ENCODE data around the gene TTC28. TPM values are rescaled to one million over a fixed set of nuclear protein-coding genes. Genes with fewer than 3 reads are reported as not detected.

The TTC28 gene
- total RNA-seq, 2 experiments from 2014 or later: 1.2 to 3.6 TPM

DNA sequence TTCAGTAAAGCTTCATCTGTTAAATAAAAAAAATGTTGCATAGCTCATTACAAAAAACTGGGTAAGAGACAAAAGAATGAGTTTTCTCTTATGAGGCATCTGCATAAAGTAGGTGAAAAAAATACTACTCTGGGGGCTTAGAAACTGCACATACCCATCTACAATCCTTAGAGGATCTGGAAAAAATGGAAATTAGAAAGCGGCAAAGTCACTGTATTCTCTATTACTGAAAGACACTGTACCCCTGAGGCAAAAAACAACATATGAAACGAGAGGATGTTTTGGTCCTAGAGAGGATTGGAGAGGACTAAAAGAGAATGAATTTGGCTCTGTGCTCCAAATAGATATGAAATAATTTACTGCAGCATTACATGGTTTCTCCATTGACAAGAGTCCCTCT, 553.8 kb downstream of the TTC28 start:
- peaks cover 2% of the 10 kb centered on the region for H3K9me3 Mint-ChIP-seq (ENCODE audit: low read depth)
- DNase-seq: no peak
- H3K4me1 Mint-ChIP-seq: no peaks in the 10 kb centered on the region
- no peak overlapping the region for H3K27ac Mint-ChIP-seq
- CTCF ChIA-PET: no interaction called here
- no peak for ATAC-seq
- peaks cover 22% of the 10 kb centered on the region for H3K27me3 Mint-ChIP-seq
- no peaks in the 10 kb centered on the region for H3K36me3 Mint-ChIP-seq
- H3K4me3 Mint-ChIP-seq: no peak overlapping the region

GRCh38 chr22:28123989-28124766, 555.5 kb downstream of the TTC28 start:
- Mint-ChIP-seq H3K4me1 (no peaks in the 10 kb centered on the region), H3K9me3 (ENCODE audit: low read depth) (peaks cover 2% of the 10 kb centered on the region), H3K36me3 (no peaks in the 10 kb centered on the region), H3K27ac (no peak overlapping the region), H3K4me3 (no peak overlapping the region), H3K27me3 (peaks cover 26% of the 10 kb centered on the region)
- DNase-seq (no peak), ATAC-seq (no peak)
- CTCF ChIA-PET: interaction anchor here (1.0 kb wide), 1 partner anchor 22 kb away, joined by 3 read pairs; no protein-coding TSS in a partner anchor

DNA sequence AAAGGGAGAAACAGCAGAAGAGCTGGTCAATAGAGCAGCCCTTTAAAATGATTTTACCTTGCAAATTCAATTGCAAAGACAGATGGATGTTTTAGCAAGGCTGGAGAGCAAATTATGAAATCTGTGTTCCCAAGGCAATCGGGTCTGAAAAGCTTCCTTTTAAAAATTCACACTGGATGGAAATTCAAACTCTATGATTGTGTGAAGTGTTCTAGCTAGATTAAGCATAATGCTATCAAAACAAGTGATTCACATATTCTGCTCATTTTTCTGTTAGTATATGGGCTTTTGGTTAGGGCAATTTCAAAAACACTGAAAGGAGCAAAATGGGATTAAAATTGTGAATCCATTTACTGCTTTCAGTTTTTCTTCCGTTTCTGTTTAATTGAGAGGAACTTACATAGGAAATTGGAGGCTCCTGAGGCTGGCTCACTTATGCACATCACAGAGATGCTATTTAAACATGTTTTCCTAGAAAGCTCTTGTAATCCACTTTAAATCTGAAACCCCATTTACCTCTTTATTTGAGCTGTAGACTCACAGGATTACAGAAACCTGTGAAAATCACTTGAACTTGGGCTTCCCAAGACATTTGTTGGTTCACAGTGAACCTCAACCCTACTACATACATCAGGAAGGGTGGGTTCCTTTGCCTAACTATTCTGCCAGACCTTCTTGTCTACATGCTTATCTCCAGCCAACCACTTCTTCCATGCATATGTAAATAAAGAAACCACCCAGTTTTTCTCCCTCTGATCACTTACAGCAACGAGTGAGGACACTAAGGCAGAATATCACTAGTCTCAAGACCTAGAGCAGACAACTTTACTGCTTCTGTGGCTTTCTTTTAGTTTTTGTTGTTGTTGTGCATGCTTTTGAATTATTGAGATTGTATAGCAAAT, 558.7 kb downstream of the TTC28 start:
- no peak overlapping the region for H3K27ac Mint-ChIP-seq
- H3K4me3 Mint-ChIP-seq: no peak overlapping the region
- no peaks in the 10 kb centered on the region for H3K36me3 Mint-ChIP-seq
- H3K27me3 Mint-ChIP-seq: peaks cover 25% of the 10 kb centered on the region
- no peak for ATAC-seq
- CTCF ChIA-PET: no interaction called here
- H3K9me3 Mint-ChIP-seq (ENCODE audit: low read depth): peaks cover 2% of the 10 kb centered on the region
- H3K4me1 Mint-ChIP-seq: no peaks in the 10 kb centered on the region
- DNase-seq: no peak

DNA sequence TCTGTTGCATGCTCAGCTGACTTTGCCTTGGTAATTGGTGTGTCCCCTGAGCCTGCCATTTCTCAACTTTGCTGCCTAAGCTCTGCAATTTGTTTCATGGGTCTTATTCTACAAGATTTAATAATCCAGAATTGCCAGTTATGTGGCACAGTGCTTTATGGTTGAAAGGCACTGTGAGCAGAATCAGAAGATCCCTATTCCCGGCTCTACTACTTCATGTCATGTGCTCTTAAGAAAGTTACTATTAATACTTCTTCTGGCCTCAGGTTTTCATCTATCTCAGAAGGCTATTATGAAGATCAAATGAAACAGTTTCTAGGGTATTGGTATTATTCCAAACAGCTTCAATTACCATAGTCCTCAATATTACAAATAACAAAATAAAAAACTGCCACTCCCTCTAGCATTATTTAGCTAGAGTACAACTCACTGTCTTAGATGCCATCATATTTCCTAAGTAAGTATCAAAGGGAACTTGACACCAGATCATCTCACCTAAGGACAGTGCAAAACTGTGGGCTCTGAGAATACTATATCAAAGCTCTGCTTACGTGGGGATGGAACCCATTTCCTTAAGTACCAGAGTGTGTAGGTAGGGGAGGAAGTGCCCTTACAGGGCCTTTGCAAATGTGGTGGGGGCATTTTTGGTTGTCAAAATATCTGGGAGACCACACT, 560.5 kb downstream of the TTC28 start:
- DNase-seq (no peak), ATAC-seq (no peak)
- Mint-ChIP-seq H3K4me1 (no peaks in the 10 kb centered on the region), H3K4me3 (no peak overlapping the region), H3K27ac (no peak overlapping the region), H3K36me3 (no peaks in the 10 kb centered on the region), H3K27me3 (peaks cover 17% of the 10 kb centered on the region), H3K9me3 (ENCODE audit: low read depth) (peaks cover 2% of the 10 kb centered on the region)
- CTCF ChIA-PET: no interaction called here

- no peak for ATAC-seq
- H3K27me3 Mint-ChIP-seq: peaks cover 17% of the 10 kb centered on the region
- H3K27ac Mint-ChIP-seq: no peak overlapping the region
- CTCF ChIA-PET: no interaction called here
- H3K36me3 Mint-ChIP-seq: no peaks in the 10 kb centered on the region
- no peak for DNase-seq
- H3K9me3 Mint-ChIP-seq (ENCODE audit: low read depth): no peaks in the 10 kb centered on the region
- H3K4me3 Mint-ChIP-seq: no peak overlapping the region
- no peaks in the 10 kb centered on the region for H3K4me1 Mint-ChIP-seq
Measured at GRCh38 chr22:28116219-28116673, 563.4 kb downstream of the TTC28 start.

- no peaks in the 10 kb centered on the region for H3K4me1 Mint-ChIP-seq
Measured at GRCh38 chr22:28115426-28115825, 564.2 kb downstream of the TTC28 start.

DNA sequence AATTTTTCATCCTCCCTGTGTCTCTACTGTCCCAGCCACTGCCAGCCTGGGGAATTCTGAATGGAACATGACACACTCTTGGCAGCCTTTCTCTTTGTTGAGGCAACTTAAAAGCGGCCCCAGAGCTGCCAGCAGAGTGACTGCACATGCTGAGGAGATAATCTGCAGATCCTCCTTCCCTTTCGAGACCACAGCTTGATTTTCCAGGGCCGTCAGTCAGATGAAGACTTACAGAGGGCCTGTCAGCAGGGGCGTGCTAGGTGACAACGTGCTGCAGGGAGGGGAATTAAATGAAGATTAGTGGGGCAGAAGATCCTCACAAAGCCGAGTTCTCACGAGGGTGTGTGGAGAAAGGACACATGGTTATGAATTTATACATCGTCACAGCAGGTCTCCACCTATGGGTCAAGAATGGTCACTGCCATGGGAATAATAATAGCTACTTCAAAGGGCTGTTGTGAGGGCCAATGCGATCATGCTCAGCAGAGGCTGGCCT, 567.0 kb downstream of the TTC28 start:
- Mint-ChIP-seq H3K4me3 (no peak overlapping the region), H3K36me3 (no peaks in the 10 kb centered on the region), H3K27me3 (peaks cover 11% of the 10 kb centered on the region), H3K4me1 (no peaks in the 10 kb centered on the region), H3K27ac (no peak overlapping the region), H3K9me3 (ENCODE audit: low read depth) (no peaks in the 10 kb centered on the region)
- CTCF ChIA-PET: interaction anchor here (0.6 kb wide), 1 partner anchor 8 kb away, joined by 3 read pairs; no protein-coding TSS in a partner anchor
- ATAC-seq (no peak), DNase-seq (no peak)

More at GRCh38 chr22:28115426-28115825, 564.2 kb downstream of the TTC28 start:
- Mint-ChIP-seq H3K9me3 (ENCODE audit: low read depth) (no peaks in the 10 kb centered on the region), H3K27ac (no peak overlapping the region), H3K4me3 (no peak overlapping the region), H3K27me3 (peaks cover 10% of the 10 kb centered on the region), H3K36me3 (no peaks in the 10 kb centered on the region)
- DNase-seq (no peak), ATAC-seq (no peak)
- CTCF ChIA-PET: no interaction called here

- CTCF ChIA-PET: no interaction called here
- no peak overlapping the region for H3K4me3 Mint-ChIP-seq
- no peaks in the 10 kb centered on the region for H3K4me1 Mint-ChIP-seq
- peaks cover 11% of the 10 kb centered on the region for H3K27me3 Mint-ChIP-seq
- H3K9me3 Mint-ChIP-seq (ENCODE audit: low read depth): no peaks in the 10 kb centered on the region
- ATAC-seq (no peak), DNase-seq (no peak)
- H3K36me3 Mint-ChIP-seq: no peaks in the 10 kb centered on the region
- H3K27ac Mint-ChIP-seq: no peak overlapping the region
Measured at GRCh38 chr22:28112190-28112544, 567.5 kb downstream of the TTC28 start.

DNA sequence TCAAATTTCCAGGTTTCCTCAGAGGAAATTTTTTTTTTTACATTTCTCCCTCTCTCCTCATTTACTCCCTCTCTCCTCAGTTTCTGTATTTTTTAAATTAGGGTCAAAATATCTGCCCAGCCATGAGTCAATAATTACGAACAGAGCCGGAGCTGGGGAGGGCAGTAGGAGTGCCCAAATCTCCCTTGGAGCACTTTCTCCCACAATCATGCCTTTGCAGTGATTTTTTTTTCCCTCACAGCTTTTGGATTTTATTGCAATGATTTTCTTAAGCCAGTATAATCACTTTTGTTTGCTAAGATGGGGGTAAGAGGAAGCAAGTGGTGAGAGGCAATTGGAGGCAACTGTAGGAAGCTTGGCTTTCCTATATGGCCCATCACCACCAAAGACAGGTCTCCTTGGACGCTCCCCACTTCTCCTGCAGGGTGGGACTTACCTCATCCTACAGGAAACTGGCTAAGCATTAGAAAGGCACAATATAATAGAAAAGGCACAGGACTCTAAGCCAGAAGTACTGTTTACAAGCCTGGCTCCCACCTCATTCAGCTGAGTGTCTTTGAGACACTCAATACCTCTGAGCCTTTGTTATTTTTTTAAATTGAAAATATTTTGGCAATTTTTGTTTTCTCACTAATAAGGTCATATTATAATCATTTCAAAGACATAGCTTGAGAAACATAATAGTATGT, 568.0 kb downstream of the TTC28 start:
- Mint-ChIP-seq H3K27ac (no peak overlapping the region), H3K4me3 (no peak overlapping the region)
- CTCF ChIA-PET: no interaction called here

GRCh38 chr22:28108851-28109250, 570.8 kb downstream of the TTC28 start:
- Mint-ChIP-seq H3K27ac (no peak overlapping the region), H3K36me3 (no peaks in the 10 kb centered on the region), H3K4me3 (no peak overlapping the region), H3K9me3 (ENCODE audit: low read depth) (no peaks in the 10 kb centered on the region), H3K27me3 (peaks cover 8% of the 10 kb centered on the region), H3K4me1 (no peaks in the 10 kb centered on the region)
- ATAC-seq: no peak
- DNase-seq: no peak
- CTCF ChIA-PET: no interaction called here

More for the DNA sequence above, 568.0 kb downstream of the TTC28 start:
- Mint-ChIP-seq H3K4me1 (no peaks in the 10 kb centered on the region), H3K27me3 (peaks cover 8% of the 10 kb centered on the region), H3K36me3 (no peaks in the 10 kb centered on the region), H3K9me3 (ENCODE audit: low read depth) (no peaks in the 10 kb centered on the region)
- no peak for DNase-seq
- ATAC-seq: no peak

DNA sequence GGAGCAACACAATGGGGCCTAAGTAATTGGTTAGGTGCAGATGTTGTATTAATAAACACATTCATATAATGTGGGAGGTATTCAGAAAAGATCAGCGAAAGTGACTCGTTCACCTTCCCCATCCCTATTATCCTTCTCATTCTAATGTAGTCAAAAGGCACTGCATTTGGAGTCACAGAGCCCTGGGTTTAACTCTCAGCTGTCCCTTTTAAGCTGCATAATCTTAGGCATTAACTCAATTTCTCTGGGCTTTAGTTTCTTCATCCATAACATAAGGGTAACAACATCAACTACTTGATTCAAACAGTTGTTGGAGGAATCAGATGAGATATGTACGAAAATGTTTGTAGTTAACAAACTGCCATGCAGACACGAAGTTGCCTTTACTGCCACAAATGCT, 573.0 kb downstream of the TTC28 start:
- Mint-ChIP-seq H3K4me1 (no peaks in the 10 kb centered on the region), H3K27ac (no peak overlapping the region), H3K9me3 (ENCODE audit: low read depth) (no peaks in the 10 kb centered on the region), H3K4me3 (no peak overlapping the region), H3K36me3 (no peaks in the 10 kb centered on the region), H3K27me3 (peaks cover 4% of the 10 kb centered on the region)
- no peak for ATAC-seq
- CTCF ChIA-PET: no interaction called here
- DNase-seq: no peak

DNA sequence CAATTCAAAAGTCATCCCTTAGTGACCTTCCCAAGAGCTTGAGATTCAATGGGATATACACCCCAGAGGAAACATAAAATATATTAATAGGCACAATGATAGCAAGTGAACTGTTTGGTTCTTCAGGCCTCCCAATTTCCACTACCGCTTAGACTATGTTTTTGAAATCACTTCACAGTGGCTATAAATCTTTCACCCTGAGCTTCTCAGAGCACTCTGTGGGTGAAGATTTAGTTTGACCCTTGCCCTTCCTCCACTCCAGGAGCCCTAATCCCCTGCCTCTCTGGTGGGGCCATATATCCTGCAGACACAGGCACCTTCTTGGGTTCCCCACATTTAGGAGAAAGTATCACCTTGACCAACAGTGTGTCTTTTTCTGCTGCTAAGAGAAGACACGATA, 573.7 kb downstream of the TTC28 start:
- peaks cover 4% of the 10 kb centered on the region for H3K27me3 Mint-ChIP-seq
- no peaks in the 10 kb centered on the region for H3K9me3 Mint-ChIP-seq (ENCODE audit: low read depth)
- ATAC-seq (no peak), DNase-seq (no peak)
- no peaks in the 10 kb centered on the region for H3K4me1 Mint-ChIP-seq
- no peak overlapping the region for H3K27ac Mint-ChIP-seq
- H3K36me3 Mint-ChIP-seq: no peaks in the 10 kb centered on the region
- CTCF ChIA-PET: no interaction called here
- no peak overlapping the region for H3K4me3 Mint-ChIP-seq

GRCh38 chr22:28105413-28105812, 574.2 kb downstream of the TTC28 start:
- H3K9me3 Mint-ChIP-seq (ENCODE audit: low read depth): no peaks in the 10 kb centered on the region
- H3K36me3 Mint-ChIP-seq: no peaks in the 10 kb centered on the region
- CTCF ChIA-PET: no interaction called here
- DNase-seq: no peak
- no peak for ATAC-seq
- no peak overlapping the region for H3K4me3 Mint-ChIP-seq
- no peak overlapping the region for H3K27ac Mint-ChIP-seq
- peaks cover 4% of the 10 kb centered on the region for H3K27me3 Mint-ChIP-seq
- H3K4me1 Mint-ChIP-seq: no peaks in the 10 kb centered on the region

Data from activated CD8-positive, alpha-beta memory T cell treated with anti-CD3 and anti-CD28 coated beads, Interleukin-2, amount 10 ng/mL, durations not matched to agents 7 days and 5 days (primary cell).